SK-N-SH treated with all-trans-retinoic acid at 6 μM for 48 hours (cell line): ENCODE measurements around the gene SPRED1.

Source experiments
- BACH2 ChIP-seq: fragments of 250-450 bp; sonication (Bioruptor Pico); IDR thresholded peaks from 2 replicates; pipeline ENCODE4 v1.9.0; 2021; ENCODE audit warnings: mild to moderate bottlenecking, borderline replicate concordance
- CREB5 ChIP-seq: fragments of 250-450 bp; sonication (Bioruptor Pico); IDR thresholded peaks from 2 replicates; pipeline ENCODE4 v1.5.1; 2020; ENCODE audit warnings: low read depth, mild to moderate bottlenecking, moderate library complexity
- ISL1 ChIP-seq: fragments of 250-450 bp; sonication (Bioruptor Pico); IDR thresholded peaks from 2 replicates; pipeline ENCODE4 v2.1.2; 2022; ENCODE audit warnings: mild to moderate bottlenecking, moderate library complexity
- SNAI2 ChIP-seq: fragments of 250-450 bp; sonication (Bioruptor Pico); IDR thresholded peaks from 2 replicates; pipeline ENCODE4 v1.5.0; 2020; ENCODE audit warnings: mild to moderate bottlenecking, moderate library complexity
- TCF4 ChIP-seq: fragments of 250-450 bp; sonication (Bioruptor Pico); IDR thresholded peaks from 2 replicates; pipeline ENCODE4 v1.8.0; 2021; ENCODE audit warnings: mild to moderate bottlenecking, moderate library complexity, borderline replicate concordance
- ZFP3 ChIP-seq: fragments of 250-450 bp; sonication (Bioruptor Pico); IDR thresholded peaks from 2 replicates; pipeline ENCODE4 v1.5.0; 2020; ENCODE audit warnings: mild to moderate bottlenecking, moderate library complexity
- ZNF70 ChIP-seq: fragments of 450-650 bp; formaldehyde crosslinking; IDR thresholded peaks from 2 replicates; pipeline ENCODE4 v1.5.0; 2020; ENCODE audit warnings: mild to moderate bottlenecking, moderate library complexity

- TF ChIP-seq TCF4 = no peak
- TF ChIP-seq ZNF70 = no peak
- no peak for TF ChIP-seq BACH2 (CRISPR knock-in tag)
- no peak for TF ChIP-seq CREB5 (CRISPR knock-in tag)
- no peak for TF ChIP-seq ISL1 (CRISPR knock-in tag)
- no peak for TF ChIP-seq SNAI2 (CRISPR knock-in tag)
- TF ChIP-seq ZFP3 (CRISPR knock-in tag) = no peak
Observed at GRCh38 chr15:38316311-38316710, 63.7 kb downstream of the SPRED1 start.
